22Rv1 (cell line): ENCODE measurements around the gene C16orf86.

ENCODE experiments used
- ZFX ChIP-seq: fragments of 450-650 bp; IDR thresholded peaks from 2 replicates; pipeline ENCODE4 v1.6.1; 2017; ENCODE audit warnings: antibody characterized with exemption, borderline replicate concordance
- TF ChIP-seq, protein P1 (sequence below): fragments of 450-650 bp; IDR thresholded peaks from 2 replicates; pipeline ENCODE4 v1.5.1; 2017; ENCODE audit warnings: mild to moderate bottlenecking

DNA sequence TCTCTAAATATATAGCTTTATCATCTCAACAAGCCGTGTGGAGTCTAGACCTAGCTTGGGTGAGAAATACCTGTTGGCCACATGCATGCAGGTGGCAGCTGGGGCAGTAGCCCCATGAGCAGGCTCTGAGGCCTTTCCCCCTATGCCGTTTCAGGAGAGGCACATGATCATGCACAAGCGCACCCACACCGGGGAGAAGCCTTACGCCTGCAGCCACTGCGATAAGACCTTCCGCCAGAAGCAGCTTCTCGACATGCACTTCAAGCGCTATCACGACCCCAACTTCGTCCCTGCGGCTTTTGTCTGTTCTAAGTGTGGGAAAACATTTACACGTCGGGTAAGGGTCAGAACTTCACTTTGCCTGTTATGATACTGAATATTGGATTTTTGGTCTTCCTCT lies 38.4 kb upstream of the C16orf86 start:
- TF ChIP-seq, protein P1, sequence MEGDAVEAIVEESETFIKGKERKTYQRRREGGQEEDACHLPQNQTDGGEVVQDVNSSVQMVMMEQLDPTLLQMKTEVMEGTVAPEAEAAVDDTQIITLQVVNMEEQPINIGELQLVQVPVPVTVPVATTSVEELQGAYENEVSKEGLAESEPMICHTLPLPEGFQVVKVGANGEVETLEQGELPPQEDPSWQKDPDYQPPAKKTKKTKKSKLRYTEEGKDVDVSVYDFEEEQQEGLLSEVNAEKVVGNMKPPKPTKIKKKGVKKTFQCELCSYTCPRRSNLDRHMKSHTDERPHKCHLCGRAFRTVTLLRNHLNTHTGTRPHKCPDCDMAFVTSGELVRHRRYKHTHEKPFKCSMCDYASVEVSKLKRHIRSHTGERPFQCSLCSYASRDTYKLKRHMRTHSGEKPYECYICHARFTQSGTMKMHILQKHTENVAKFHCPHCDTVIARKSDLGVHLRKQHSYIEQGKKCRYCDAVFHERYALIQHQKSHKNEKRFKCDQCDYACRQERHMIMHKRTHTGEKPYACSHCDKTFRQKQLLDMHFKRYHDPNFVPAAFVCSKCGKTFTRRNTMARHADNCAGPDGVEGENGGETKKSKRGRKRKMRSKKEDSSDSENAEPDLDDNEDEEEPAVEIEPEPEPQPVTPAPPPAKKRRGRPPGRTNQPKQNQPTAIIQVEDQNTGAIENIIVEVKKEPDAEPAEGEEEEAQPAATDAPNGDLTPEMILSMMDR, result no peak
- TF ChIP-seq ZFX, result no peak
